ENCODE measurements around the gene MT1X. TPM values are rescaled to one million over a fixed set of nuclear protein-coding genes. Genes with fewer than 3 reads are reported as not detected.

Gene MT1X
- total RNA-seq, 2 donors from 2014 or later, result 430 to 1,140 TPM

DNA sequence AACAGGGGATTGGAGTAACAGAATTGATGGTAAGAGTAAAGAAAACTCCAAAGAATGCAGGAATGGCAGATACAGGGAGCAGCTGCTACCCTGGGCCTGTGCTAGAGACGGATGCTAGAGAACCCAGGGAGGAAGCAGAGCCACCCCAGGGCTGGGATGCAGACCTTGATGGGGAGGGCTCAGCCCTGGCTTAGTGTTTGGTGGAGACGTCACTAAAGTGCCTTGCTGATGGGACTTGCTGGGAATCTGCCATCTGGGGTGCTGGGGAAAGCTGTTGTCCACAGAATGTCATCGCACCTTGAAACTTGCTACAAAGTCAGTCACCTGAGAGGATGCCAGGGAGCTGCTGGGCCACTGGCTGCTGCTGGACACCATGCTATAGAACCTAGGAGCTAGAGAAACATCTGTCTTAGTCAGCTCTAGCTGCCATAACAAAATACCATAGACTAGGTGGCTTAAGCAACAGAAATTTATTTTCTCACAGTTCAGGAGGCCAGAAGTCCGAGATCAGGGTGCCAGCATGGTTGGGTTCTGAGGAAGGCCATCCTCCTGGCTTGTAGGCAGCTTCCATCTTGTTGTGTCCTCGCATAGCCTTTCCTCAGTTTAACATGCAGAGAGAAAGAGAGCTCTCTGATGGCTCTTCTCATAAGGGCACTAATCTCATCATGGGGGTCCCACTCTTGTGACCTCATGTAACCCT lies 15.3 kb downstream of the MT1X start:
- Histone ChIP-seq H3K36me3 (replicated peaks in 1 of 2; ENCODE audit: insufficient read depth in 1 of 2, low read depth in 2 of 2) (no peaks in the 10 kb centered on the region), H3K27ac (no peak overlapping the region), H3K4me3 (no peak overlapping the region), H3K27me3 (no peaks in the 10 kb centered on the region), H3K9me3 (no peaks in the 10 kb centered on the region), H3K4me1 (peaks cover 16% of the 10 kb centered on the region)
- no peak for ATAC-seq
- WGBS, 2 donors, result 89 to 95% methylated on average over 4 to 5 of the region's 5 CpGs
- TF ChIP-seq, protein P1, sequence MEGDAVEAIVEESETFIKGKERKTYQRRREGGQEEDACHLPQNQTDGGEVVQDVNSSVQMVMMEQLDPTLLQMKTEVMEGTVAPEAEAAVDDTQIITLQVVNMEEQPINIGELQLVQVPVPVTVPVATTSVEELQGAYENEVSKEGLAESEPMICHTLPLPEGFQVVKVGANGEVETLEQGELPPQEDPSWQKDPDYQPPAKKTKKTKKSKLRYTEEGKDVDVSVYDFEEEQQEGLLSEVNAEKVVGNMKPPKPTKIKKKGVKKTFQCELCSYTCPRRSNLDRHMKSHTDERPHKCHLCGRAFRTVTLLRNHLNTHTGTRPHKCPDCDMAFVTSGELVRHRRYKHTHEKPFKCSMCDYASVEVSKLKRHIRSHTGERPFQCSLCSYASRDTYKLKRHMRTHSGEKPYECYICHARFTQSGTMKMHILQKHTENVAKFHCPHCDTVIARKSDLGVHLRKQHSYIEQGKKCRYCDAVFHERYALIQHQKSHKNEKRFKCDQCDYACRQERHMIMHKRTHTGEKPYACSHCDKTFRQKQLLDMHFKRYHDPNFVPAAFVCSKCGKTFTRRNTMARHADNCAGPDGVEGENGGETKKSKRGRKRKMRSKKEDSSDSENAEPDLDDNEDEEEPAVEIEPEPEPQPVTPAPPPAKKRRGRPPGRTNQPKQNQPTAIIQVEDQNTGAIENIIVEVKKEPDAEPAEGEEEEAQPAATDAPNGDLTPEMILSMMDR (IDR thresholded peaks at IDR 0.05), result no peak
- TF ChIP-seq POLR2A (IDR thresholded peaks at IDR 0.05), result no peak
- intact Hi-C loops (cut with DNase I), result loop anchor here (10.0 kb wide), 1 partner anchor 93 kb away; the partner anchor contains the start of gene MT2A
- DNase-seq, result no peak

DNA sequence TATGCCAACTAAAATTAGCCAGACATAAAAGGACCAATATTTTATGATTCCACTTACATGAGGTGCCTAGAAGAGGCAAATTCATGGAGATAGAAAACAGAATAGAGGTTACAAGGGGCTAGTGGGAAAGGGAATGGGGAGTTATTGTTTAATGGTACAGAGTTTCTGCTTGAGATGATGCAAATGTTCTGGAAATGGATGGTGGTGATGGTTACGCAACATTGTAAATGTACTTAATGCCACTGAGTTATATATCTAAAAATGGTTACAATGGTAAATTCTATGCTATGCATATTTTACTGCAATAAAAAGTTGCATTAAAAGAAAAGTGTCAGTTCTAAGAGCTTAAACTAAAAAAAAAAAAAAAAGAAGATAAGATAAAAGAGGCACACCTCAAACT lies 17.9 kb downstream of the MT1X start:
- intact Hi-C loops (cut with DNase I), result loop anchor here (10.0 kb wide), 1 partner anchor 185 kb away; no protein-coding TSS in a partner anchor
- ATAC-seq (no peak), DNase-seq (no peak)
- Histone ChIP-seq H3K27me3 (no peaks in the 10 kb centered on the region), H3K36me3 (replicated peaks in 1 of 2; ENCODE audit: insufficient read depth in 1 of 2, low read depth in 2 of 2) (no peaks in the 10 kb centered on the region), H3K4me1 (peaks cover 9% of the 10 kb centered on the region), H3K27ac (no peak overlapping the region), H3K4me3 (no peak overlapping the region), H3K9me3 (no peaks in the 10 kb centered on the region)
- 48 to 55% methylated on average over 1 of the region's 1 CpG for WGBS, 2 donors
- TF ChIP-seq POLR2A (IDR thresholded peaks at IDR 0.05), result no peak
- TF ChIP-seq, protein P1 (IDR thresholded peaks at IDR 0.05), result no peak

DNA sequence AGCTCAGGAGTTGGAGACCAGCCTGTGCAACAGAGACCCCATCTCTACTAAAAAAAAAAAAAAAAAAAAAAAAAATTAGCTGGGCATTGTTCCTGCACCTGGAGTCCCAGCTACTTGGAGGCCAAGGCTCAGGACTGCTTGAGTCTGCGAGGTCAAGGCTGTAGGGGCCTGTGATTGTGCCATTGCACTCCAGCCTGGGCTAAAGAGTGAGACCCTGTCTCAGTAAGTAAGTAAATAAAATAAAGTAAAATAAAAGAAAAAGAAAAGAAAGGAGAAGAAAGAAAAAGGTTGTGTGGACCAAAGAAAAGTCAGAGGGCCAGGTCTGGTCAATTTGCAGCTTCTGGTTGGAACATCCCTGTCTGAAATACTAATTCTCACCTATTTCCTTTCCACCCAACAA lies 18.4 kb downstream of the MT1X start:
- H3K36me3 ChIP-seq (replicated peaks in 1 of 2; ENCODE audit: insufficient read depth in 1 of 2, low read depth in 2 of 2), result no peaks in the 10 kb centered on the region
- TF ChIP-seq POLR2A (IDR thresholded peaks at IDR 0.05), result no peak
- TF ChIP-seq, protein P1 (IDR thresholded peaks at IDR 0.05), result no peak
- intact Hi-C loops (cut with DNase I), result loop anchor here (10.0 kb wide), 1 partner anchor 186 kb away; no protein-coding TSS in a partner anchor
- H3K4me3 ChIP-seq, result no peak overlapping the region
- no peaks in the 10 kb centered on the region for H3K9me3 ChIP-seq
- DNase-seq (no peak), ATAC-seq (no peak)
- no peak overlapping the region for H3K27ac ChIP-seq
- WGBS, 2 donors, result 71 to 100% methylated on average over 1 of the region's 1 CpG
- H3K27me3 ChIP-seq, result no peaks in the 10 kb centered on the region
- peaks cover 9% of the 10 kb centered on the region for H3K4me1 ChIP-seq

DNA sequence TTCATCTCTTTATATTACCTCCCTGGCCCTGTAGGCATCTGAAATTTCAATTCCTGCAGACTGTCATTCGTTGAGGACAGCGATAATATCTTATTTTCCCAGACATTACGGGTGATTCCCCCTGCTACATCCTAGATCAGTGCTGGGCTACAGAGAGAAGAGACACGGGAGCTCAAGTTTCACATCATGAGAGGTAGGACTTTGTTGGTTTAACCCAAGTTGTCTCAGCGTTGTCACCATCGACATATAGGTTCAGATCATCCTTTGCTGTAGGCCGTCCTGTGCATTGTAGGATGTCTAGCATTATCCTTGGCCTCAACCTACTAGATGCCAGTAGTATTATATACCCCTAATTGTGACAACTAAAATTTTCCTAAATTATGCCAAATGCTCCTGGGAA lies 19.3 kb downstream of the MT1X start:
- intact Hi-C loops (cut with DNase I), result loop anchor here (10.0 kb wide), 1 partner anchor 187 kb away; no protein-coding TSS in a partner anchor
- Histone ChIP-seq H3K27me3 (no peaks in the 10 kb centered on the region), H3K9me3 (no peaks in the 10 kb centered on the region), H3K36me3 (replicated peaks in 1 of 2; ENCODE audit: insufficient read depth in 1 of 2, low read depth in 2 of 2) (no peaks in the 10 kb centered on the region), H3K27ac (peak overlapping the region in 1 of 4 donors; percentile 19), H3K4me3 (no peak overlapping the region), H3K4me1 (peaks cover 9% of the 10 kb centered on the region)
- DNase-seq, result no peak
- no peak for ATAC-seq
- 85 to 88% methylated on average over 7 of the region's 7 CpGs for WGBS, 2 donors
- TF ChIP-seq, protein P1 (IDR thresholded peaks at IDR 0.05), result no peak
- no peak for TF ChIP-seq POLR2A (IDR thresholded peaks at IDR 0.05)

DNA sequence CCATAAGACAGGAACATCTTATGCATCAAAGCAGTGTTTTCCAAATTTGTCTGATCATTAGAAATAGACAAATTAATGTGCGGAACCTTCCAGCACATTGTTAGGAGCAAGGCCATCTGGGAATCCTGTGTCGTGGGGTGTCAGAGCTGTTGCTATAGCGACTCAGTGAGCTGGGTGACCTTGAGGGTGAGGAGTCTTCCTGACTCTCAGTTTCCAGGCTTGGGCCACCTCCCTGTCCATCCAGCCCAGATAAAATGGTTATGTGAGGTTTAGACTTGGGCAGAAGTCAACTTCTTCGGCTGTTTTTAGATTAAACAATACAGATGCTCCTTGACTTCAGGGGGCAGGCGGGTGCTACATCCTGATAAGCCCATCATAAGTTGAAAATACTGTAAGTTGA lies 20.6 kb downstream of the MT1X start:
- ATAC-seq, result no peak
- TF ChIP-seq, protein P1 (IDR thresholded peaks at IDR 0.05), result no peak
- Histone ChIP-seq H3K4me3 (no peak overlapping the region), H3K36me3 (replicated peaks in 1 of 2; ENCODE audit: insufficient read depth in 1 of 2, low read depth in 2 of 2) (no peaks in the 10 kb centered on the region), H3K9me3 (no peaks in the 10 kb centered on the region), H3K27ac (no peak overlapping the region), H3K4me1 (peaks cover 9% of the 10 kb centered on the region), H3K27me3 (no peaks in the 10 kb centered on the region)
- 84 to 85% methylated on average over 5 of the region's 5 CpGs for WGBS, 2 donors
- no peak for DNase-seq
- intact Hi-C loops (cut with DNase I), result loop anchor here (10.0 kb wide), 1 partner anchor 188 kb away; no protein-coding TSS in a partner anchor
